Measurements from ENCODE around the gene INSR.

INSR gene

GRCh38 chr19:7197760-7198696 is 96.2 kb downstream of the INSR start (continued):
- TF ChIP-seq GLI4 (tag by site-specific recombination; IDR thresholded peaks at IDR 0.05) = peak; percentile 97
- TF ChIP-seq KLF9 (tag by site-specific recombination; IDR thresholded peaks at IDR 0.05; ENCODE audit: low read depth) = peak; percentile 95
- TF ChIP-seq ZNF148 (tag by site-specific recombination; IDR thresholded peaks at IDR 0.05; ENCODE audit: borderline replicate concordance) = peak; percentile 48; the same call in 1 of the 2 replicates
- TF ChIP-seq ZNF558 (tag by site-specific recombination; IDR thresholded peaks at IDR 0.05) = no peak
- no peak for TF ChIP-seq HOXD13 (CRISPR knock-in tag; IDR thresholded peaks at IDR 0.05; ENCODE audit: borderline replicate concordance)
- TF ChIP-seq ZNF416 (tag by site-specific recombination; IDR thresholded peaks at IDR 0.05) = no peak
- peak; percentile 82; the same call in 1 of the 2 replicates for TF ChIP-seq ZSCAN23 (tag by site-specific recombination; IDR thresholded peaks at IDR 0.05)
- no peak for TF ChIP-seq ZNF624 (tag by site-specific recombination; IDR thresholded peaks at IDR 0.05)
- TF ChIP-seq REPIN1 (tag by site-specific recombination; IDR thresholded peaks at IDR 0.05; ENCODE audit: low read depth) = no peak
- no peak for TF ChIP-seq ZNF544 (tag by site-specific recombination; IDR thresholded peaks at IDR 0.05)
- TF ChIP-seq ZNF146 (tag by site-specific recombination; IDR thresholded peaks at IDR 0.05) = no peak
- no peak for TF ChIP-seq SCRT1 (tag by site-specific recombination; IDR thresholded peaks at IDR 0.05; ENCODE audit: borderline replicate concordance)
- no peak for TF ChIP-seq ZNF837 (tag by site-specific recombination; IDR thresholded peaks at IDR 0.05)
- no peak for TF ChIP-seq ZNF677 (tag by site-specific recombination; IDR thresholded peaks at IDR 0.05)
- TF ChIP-seq ZNF324 (tag by site-specific recombination; IDR thresholded peaks at IDR 0.05) = no peak; the same call in 1 of the 2 replicates
- TF ChIP-seq, protein P1, sequence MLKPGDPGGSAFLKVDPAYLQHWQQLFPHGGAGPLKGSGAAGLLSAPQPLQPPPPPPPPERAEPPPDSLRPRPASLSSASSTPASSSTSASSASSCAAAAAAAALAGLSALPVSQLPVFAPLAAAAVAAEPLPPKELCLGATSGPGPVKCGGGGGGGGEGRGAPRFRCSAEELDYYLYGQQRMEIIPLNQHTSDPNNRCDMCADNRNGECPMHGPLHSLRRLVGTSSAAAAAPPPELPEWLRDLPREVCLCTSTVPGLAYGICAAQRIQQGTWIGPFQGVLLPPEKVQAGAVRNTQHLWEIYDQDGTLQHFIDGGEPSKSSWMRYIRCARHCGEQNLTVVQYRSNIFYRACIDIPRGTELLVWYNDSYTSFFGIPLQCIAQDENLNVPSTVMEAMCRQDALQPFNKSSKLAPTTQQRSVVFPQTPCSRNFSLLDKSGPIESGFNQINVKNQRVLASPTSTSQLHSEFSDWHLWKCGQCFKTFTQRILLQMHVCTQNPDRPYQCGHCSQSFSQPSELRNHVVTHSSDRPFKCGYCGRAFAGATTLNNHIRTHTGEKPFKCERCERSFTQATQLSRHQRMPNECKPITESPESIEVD (tag by site-specific recombination; IDR thresholded peaks at IDR 0.05) = no peak
- TF ChIP-seq ZNF791 (tag by site-specific recombination; IDR thresholded peaks at IDR 0.05) = no peak
- TF ChIP-seq, protein P2, sequence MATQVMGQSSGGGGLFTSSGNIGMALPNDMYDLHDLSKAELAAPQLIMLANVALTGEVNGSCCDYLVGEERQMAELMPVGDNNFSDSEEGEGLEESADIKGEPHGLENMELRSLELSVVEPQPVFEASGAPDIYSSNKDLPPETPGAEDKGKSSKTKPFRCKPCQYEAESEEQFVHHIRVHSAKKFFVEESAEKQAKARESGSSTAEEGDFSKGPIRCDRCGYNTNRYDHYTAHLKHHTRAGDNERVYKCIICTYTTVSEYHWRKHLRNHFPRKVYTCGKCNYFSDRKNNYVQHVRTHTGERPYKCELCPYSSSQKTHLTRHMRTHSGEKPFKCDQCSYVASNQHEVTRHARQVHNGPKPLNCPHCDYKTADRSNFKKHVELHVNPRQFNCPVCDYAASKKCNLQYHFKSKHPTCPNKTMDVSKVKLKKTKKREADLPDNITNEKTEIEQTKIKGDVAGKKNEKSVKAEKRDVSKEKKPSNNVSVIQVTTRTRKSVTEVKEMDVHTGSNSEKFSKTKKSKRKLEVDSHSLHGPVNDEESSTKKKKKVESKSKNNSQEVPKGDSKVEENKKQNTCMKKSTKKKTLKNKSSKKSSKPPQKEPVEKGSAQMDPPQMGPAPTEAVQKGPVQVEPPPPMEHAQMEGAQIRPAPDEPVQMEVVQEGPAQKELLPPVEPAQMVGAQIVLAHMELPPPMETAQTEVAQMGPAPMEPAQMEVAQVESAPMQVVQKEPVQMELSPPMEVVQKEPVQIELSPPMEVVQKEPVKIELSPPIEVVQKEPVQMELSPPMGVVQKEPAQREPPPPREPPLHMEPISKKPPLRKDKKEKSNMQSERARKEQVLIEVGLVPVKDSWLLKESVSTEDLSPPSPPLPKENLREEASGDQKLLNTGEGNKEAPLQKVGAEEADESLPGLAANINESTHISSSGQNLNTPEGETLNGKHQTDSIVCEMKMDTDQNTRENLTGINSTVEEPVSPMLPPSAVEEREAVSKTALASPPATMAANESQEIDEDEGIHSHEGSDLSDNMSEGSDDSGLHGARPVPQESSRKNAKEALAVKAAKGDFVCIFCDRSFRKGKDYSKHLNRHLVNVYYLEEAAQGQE (tag by site-specific recombination; IDR thresholded peaks at IDR 0.05) = no peak
- TF ChIP-seq, protein P3, sequence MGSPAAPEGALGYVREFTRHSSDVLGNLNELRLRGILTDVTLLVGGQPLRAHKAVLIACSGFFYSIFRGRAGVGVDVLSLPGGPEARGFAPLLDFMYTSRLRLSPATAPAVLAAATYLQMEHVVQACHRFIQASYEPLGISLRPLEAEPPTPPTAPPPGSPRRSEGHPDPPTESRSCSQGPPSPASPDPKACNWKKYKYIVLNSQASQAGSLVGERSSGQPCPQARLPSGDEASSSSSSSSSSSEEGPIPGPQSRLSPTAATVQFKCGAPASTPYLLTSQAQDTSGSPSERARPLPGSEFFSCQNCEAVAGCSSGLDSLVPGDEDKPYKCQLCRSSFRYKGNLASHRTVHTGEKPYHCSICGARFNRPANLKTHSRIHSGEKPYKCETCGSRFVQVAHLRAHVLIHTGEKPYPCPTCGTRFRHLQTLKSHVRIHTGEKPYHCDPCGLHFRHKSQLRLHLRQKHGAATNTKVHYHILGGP (tag by site-specific recombination; IDR thresholded peaks at IDR 0.05) = no peak
- TF ChIP-seq ZNF335 (tag by site-specific recombination; conservative IDR thresholded peaks at IDR 0.05) = peak; percentile 91
- TF ChIP-seq ZSCAN4 (tag by site-specific recombination; IDR thresholded peaks at IDR 0.05) = peak; percentile 100
- no peak for TF ChIP-seq ZNF658 (tag by site-specific recombination; IDR thresholded peaks at IDR 0.05)
- TF ChIP-seq ZFP3 (tag by site-specific recombination; IDR thresholded peaks at IDR 0.05; ENCODE audit: low read depth) = no peak
- TF ChIP-seq IKZF3 (tag by site-specific recombination; IDR thresholded peaks at IDR 0.05) = 0 out of 2 replicates have a peak, but pooled peaks have one; percentile 40
- TF ChIP-seq, protein P4, sequence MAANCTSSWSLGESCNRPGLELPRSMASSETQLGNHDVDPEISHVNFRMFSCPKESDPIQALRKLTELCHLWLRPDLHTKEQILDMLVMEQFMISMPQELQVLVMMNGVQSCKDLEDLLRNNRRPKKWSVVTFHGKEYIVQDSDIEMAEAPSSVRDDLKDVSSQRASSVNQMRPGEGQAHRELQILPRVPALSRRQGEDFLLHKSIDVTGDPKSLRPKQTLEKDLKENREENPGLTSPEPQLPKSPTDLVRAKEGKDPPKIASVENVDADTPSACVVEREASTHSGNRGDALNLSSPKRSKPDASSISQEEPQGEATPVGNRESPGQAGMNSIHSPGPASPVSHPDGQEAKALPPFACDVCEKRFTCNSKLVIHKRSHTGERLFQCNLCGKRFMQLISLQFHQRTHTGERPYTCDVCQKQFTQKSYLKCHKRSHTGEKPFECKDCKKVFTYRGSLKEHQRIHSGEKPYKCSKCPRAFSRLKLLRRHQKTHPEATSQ (tag by site-specific recombination; IDR thresholded peaks at IDR 0.05) = peak; percentile 91
- TF ChIP-seq ZNF48 (tag by site-specific recombination; IDR thresholded peaks at IDR 0.05) = no peak
- TF ChIP-seq ZNF777 (tag by site-specific recombination; IDR thresholded peaks at IDR 0.05; ENCODE audit: borderline replicate concordance) = peak; percentile 42; the same call in 1 of the 2 replicates
- TF ChIP-seq ZNF830 (tag by site-specific recombination; IDR thresholded peaks at IDR 0.05; ENCODE audit: low read depth) = no peak
